ENCODE results near the gene ZDHHC18.
"Not testable (repeated sequence)": the region's sequence is repeated elsewhere in the genome, so short reads cannot be mapped to it uniquely, and the experiment has no call there.

Gene ZDHHC18

DNA sequence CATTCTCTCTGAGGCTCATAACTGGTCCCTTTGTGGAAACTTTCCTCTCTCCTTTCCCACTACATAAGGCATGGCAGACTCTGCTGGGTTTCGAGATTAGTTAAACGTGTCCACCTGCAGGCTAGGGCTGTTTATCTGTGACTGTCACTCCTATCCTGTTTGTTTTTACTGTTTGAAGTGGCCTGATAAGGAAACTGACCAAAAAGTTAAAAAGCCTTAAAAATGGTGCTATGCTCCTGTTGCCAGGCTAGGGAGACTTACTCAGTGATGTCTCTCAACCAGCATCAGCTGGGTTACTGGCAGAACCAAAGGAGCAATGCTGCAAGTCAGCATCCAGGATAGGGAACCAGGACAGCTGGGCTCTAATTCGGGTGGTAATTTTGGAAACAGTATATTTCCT, 34.9 kb upstream of the ZDHHC18 start:
- no peak for DNase-seq

DNA sequence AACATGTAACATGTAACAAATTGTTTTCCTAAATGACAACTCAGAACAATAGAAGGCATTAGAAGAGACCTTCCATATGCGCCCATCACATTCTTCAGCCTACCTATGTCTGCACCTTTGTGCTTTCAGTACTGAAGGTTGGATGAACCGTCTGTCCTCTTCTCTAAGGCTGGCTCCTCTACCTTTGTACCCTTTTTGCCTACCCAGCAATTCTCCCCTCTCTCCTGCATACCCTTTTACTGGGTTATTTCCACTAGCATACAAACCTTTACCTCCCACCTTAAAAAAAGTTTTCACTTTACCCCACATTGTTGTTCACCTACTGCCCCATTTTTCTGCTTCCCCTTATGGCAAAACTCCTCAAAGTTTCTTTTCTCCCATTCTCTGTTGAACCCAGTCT, 33.6 kb upstream of the ZDHHC18 start:
- DNase-seq = no peak

DNA sequence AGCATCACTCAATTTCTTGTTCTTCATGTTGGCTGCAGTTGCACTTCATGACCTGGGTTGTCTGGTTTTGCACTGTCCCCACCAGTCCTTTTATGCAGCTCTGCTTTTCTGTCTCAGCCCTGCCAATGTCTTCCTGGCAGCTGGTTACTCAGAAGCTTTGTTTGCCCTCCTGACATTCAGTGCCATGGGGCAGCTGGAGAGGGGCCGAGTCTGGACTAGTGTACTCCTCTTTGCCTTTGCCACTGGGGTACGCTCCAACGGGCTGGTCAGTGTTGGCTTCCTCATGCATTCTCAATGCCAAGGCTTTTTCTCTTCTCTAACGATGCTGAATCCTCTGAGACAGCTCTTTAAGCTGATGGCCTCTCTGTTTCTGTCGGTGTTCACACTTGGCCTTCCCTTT, 32.1 kb upstream of the ZDHHC18 start:
- no peak for DNase-seq

DNA sequence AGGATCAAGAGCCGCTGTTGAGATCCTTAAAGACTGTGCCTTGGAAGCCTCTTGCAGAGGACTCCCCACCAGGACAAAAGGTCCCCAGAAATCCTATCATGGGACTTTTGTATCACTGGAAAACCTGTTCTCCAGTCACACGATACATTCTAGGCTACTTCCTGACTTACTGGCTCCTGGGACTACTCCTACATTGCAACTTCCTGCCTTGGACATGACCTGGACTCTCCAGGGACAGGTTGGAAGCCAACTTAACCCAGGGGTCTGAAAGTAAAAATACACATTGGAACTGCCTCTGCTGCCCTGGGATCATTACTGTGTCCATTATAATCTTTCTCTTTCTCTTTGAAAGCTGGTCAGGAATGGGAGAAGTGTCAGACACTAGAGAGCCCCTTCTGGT, 28.9 kb upstream of the ZDHHC18 start:
- DNase-seq = no peak

- DNase-seq = peak; percentile 12
Measured at GRCh38 chr1:26799479-26800142, 26.9 kb upstream of the ZDHHC18 start.

DNA sequence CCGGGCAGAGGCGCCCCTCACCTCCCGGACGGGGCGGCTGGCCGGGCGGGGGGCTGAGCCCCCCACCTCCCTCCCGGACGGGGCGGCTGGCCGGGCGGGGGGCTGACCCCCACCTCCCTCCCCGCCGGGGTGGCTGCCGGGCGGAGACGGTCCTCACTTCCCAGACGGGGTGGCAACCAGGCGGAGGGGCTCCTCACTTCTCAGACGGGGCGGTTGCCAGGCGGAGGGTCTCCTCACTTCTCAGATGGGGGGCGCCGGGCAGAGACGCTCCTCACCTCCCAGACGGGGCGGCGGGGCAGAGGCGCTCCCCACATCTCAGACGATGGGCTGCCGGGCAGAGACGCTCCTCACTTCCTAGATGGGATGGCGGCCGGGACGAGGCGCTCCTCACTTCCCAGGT, 22.6 kb upstream of the ZDHHC18 start:
- DNase-seq = not testable (repeated sequence)

DNA sequence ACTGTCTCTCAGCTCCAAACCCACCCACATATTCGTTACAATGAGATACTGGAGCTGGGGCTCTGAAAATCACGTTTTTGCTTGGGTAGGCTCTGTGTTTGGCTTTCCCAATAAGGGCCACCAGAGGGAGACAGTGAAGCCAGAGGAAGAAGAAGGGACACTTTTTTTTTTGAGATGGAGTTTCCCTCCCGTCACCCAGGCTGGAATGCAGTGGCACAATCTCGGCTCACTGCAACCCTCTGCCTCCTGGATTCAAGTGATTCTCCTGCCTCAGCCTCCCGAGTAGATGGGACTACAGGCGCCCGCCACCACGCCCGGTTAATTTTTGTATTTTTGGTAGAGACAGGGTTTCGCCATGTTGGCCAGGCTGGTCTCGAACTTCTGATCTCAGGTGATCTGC, 16.4 kb upstream of the ZDHHC18 start:
- peak; percentile 61 for DNase-seq

GRCh38 chr1:26811057-26811456, 15.4 kb upstream of the ZDHHC18 start:
- no peak for DNase-seq

DNA sequence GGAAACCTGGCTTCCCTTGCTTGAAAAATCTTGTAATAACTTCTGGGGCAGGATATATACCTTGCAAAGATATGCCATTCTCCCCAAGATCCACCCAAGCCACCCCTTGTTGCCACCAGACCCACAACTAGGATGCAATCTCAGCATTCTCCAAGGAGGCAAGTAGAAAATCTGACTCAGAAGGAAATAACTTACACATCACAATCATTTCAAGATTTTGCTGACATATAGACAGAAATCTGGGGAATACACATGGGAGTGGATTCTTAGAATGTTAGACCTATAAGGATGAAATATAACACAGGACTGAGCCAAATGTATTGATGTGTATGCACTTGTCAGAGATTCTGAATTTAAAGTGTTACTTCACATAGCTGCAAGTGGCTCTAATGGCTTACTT, 14.8 kb upstream of the ZDHHC18 start:
- no peak for DNase-seq

DNA sequence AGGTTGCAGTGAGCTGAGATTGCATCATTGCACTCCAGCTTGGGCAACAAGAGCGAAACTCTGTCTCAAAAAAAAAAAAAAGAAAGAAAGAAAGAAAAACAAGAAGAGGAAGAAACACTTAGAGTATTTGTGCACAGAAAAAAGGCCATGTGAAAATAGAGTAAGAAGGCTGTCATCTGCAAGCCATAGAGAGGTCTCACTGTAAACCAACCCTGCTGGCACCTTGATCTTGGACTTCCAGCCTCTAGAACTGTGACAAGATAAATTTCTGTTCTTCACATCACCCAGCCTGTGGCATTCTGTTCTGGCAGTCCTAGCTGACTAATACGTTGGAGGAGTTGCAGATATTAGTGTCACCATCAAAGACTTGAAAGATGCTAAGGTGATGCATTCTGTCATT, 12.1 kb upstream of the ZDHHC18 start:
- no peak for DNase-seq

DNA sequence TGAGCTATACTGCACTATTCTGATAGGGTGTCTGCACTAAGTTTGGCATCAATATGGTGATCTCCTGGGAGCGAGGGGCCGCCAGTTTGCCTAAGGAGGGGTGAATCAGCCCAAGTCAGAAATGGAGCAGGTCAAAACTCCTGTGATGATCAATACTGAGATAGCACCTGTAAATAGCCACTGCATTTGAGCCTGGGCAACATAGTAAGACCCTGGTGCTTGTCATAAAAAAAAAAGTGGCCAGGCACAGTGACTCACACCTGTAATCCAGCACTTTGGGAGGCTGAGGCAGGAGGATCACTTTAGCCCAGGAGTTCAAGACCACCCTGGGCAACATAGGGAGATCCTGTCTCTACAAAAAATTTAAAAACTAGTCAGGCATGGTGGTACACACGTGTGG, 11.6 kb upstream of the ZDHHC18 start:
- DNase-seq = no peak

DNA sequence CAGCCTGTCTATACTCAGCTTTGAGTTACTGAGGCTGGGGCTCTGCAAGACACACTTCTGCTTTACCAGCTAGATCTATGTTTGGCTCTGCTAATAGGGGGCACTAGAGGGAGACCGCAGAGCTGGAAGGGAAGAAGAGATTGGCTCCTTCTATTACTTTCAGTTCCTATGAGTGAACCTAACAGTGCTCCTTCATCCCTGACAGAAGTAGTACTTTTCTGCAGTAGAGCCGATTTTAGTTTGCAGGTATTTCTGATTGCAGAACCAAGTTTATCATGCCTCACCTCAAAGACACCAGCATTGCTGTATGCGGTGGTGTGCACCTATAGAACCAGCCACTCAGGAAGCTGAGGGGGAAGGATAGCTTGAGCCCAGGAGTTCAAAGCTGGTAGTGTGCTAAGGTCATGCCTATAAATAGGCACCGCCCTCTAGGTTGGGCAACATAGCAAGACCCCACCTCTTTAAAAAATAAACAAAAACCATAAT, 5.7 kb upstream of the ZDHHC18 start:
- no peak for DNase-seq

DNA sequence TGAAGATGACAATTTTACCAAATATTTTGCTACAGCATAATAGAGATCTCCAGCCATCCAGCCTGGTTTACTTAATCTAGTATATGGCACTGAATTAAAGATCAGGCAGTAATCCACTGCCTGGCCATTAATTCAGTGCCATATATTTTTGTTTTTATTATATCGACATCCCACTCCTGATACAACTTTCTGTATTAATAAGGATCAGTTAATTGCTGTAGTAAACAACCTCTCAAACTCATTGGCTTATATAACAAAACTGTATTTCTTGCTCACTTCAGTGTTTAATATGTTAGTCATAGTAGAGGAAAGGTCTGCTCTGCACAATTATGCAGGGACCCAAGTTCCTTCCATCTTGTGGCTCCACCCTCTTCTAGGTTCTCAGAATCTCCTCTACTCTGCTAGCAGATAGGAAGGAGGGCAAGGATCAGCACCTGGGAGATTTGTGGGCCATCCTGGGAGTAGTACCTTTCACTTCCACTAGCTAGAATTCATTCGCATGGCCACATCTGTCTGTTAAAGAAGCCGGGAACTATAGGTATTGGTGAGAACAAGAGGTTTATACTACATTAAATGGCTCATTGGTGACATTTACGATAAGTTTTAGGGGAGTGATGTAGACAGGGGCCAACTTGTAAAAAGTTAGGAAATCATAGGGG, 3.6 kb upstream of the ZDHHC18 start:
- no peak for DNase-seq

- DNase-seq = no peak
Measured at GRCh38 chr1:26824731-26825130, 1.8 kb upstream of the ZDHHC18 start.

GRCh38 chr1:26827106-26827604, 667 bp downstream of the ZDHHC18 start:
- DNase-seq = no peak

DNA sequence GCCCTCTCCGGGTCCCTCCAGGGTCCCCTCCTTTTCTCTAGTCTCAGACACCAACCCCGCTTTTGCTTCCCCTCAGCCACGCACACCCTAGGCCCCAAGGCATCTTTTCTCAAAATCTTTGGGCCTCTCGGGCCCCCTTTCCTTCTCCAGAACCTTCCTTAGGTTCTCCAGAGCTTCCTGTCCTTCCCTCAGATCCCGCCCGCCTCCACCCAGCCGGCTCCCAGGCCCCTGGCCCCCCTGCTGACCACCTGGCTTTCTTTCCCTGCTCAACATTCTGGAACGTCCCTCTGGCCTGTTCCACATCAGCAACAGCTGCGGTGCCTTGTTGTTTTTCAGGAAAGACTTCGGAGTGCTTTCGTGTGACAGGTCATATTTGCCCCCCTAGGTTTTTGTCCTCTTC, 1.2 kb downstream of the ZDHHC18 start:
- no peak for DNase-seq

DNA sequence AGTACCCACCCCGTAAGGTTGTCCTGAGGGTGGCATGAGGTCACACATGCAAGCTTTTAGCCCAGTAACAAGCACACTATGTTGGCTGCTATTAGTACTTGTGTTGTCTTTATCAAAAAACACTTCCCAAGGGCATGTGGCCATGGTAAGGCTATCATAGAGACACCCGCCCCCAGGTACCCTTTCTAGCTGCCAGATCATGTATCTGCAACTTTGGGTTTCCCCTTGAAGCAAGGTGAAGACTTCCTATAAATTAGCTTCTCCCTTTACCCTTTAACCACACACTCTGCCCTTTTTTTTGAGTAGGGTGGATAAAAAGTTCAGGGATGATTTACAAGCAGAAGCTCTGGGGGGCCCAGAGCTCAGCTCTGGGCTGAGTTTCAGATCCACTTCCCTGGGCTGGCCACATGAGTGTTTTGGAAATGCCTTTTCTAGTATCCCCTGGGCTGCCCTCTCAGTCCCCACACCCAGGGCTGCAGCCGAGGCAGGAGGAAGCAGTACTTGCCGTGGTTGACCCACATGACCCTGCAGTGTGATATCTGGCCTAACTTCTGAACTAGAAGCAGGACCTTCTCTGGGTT, 2.0 kb downstream of the ZDHHC18 start:
- no peak for DNase-seq

DNA sequence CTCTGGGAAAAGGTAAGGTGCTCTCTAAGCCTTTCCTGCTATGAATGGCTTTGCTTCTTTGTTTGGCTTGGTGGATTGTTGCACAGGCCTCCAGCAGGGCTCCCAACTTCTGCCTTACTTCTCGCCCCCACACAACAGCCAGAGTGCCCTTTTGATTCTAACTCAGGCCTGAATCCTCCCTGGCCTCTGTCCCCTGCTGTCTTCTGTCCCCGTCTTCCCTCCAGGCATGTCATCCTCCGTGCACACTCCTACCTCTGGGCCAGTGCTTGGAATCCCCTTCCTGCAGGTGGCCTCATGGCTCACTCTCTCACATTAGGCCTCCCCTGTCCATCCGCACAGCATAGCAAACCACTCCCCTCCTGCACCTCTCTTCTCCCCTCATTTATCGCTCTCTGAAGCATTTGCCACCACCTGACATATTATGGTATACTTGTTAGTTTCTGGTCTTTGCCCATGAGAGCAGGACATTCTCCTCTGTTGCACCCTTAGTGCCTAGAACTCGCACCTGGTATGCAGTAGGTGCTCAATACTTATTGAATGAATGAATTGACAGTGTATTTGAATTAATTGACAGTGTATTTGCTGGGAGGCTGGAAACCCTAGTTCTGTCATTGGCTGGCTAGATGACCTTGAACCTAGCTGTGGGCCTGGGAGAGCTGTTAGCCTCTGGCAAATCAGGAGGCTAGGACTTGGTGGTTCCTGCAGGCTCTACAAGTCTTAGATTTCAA, 2.9 kb downstream of the ZDHHC18 start:
- no peak for DNase-seq

- DNase-seq = no peak
Measured at GRCh38 chr1:26831059-26831458, 4.6 kb downstream of the ZDHHC18 start.

DNA sequence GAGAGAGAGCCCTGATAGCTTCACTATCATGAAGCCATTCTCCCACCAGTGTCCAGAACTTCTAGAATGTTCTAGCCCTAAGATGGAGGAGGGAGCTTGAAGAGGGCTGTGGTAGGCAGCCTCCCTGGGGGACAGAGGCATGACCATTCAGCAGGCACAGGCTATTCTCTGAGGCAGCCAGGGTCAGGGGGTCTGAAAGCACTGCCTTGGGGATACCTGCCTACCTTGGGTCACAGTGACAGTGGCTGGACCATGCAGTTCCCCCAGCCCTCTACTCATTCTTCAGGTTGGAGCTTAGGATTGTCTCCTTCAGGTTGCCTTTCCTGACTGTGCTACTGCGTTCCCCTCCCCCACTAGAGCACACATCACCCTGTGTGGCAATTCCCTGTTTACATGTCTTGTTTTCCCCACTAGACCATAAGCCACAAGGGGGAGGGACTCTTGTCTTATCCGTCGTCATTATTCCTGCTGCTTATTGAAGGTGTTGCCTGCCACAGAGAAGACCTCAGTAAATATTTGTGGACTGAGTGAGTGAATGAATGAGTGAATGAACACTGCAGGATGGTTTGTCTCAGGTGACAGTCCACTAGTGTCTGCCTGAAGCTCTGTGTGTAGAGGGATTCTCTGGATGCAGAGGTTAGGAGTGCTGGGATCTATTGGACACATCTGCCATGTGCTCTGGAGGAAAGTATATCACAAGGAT, 5.2 kb downstream of the ZDHHC18 start:
- DNase-seq = no peak

- DNase-seq = no peak
Measured at GRCh38 chr1:26832249-26832960, 5.9 kb downstream of the ZDHHC18 start.
